Mucosa of rectum (tissue), 2 donors: ENCODE measurements around the gene PYM1.
"Not testable (repeated sequence)": the region's sequence is repeated elsewhere in the genome, so short reads cannot be mapped to it uniquely, and the experiment has no call there.

ENCODE experiments used
- H3K27ac ChIP-seq, 2 donors: one replicate each; pipeline ENCODE4 v1.7.0; 2013; ENCODE audit warnings: inconsistent platforms in 2 of 2, low read depth in 2 of 2, low read length in 2 of 2
- H3K27me3 ChIP-seq, 2 donors: one replicate each; pipeline ENCODE4 v1.7.0; 2013; ENCODE audit warnings: low read length in 2 of 2; ENCODE audit not compliant: control insufficient read depth in 2 of 2, insufficient read depth in 2 of 2
- H3K36me3 ChIP-seq, 2 donors: one replicate each; pipeline ENCODE4 v1.7.0; 2013; ENCODE audit warnings: low read length in 2 of 2; ENCODE audit not compliant: control insufficient read depth in 2 of 2, insufficient read depth in 2 of 2
- H3K4me1 ChIP-seq, 2 donors: one replicate each; pipeline ENCODE4 v1.7.0; 2013; ENCODE audit warnings: low read length in 2 of 2, mild to moderate bottlenecking in 1 of 2; ENCODE audit not compliant: control insufficient read depth in 2 of 2, insufficient read depth in 2 of 2
- H3K4me3 ChIP-seq, 2 donors: one replicate each; pipeline ENCODE4 v1.7.0; 2013; ENCODE audit warnings: low read length in 2 of 2
- H3K9ac ChIP-seq, 2 donors: one replicate each; pipeline ENCODE4 v1.7.0; 2013; ENCODE audit warnings: low read length in 2 of 2, low read depth in 1 of 2, mild to moderate bottlenecking in 1 of 2
- H3K9me3 ChIP-seq, 2 donors: one replicate each; pipeline ENCODE4 v1.7.0; 2013; ENCODE audit warnings: low read length in 2 of 2; ENCODE audit not compliant: control insufficient read depth in 2 of 2
- donor health status: healthy.
- donor health status: Normal muscosa, but diverticular disease.

Gene PYM1

GRCh38 chr12:55877824-55878223, 49.9 kb downstream of the PYM1 start:
- no peaks in the 10 kb centered on the region for H3K27me3 ChIP-seq
- H3K9me3 ChIP-seq = no peaks in the 10 kb centered on the region

DNA sequence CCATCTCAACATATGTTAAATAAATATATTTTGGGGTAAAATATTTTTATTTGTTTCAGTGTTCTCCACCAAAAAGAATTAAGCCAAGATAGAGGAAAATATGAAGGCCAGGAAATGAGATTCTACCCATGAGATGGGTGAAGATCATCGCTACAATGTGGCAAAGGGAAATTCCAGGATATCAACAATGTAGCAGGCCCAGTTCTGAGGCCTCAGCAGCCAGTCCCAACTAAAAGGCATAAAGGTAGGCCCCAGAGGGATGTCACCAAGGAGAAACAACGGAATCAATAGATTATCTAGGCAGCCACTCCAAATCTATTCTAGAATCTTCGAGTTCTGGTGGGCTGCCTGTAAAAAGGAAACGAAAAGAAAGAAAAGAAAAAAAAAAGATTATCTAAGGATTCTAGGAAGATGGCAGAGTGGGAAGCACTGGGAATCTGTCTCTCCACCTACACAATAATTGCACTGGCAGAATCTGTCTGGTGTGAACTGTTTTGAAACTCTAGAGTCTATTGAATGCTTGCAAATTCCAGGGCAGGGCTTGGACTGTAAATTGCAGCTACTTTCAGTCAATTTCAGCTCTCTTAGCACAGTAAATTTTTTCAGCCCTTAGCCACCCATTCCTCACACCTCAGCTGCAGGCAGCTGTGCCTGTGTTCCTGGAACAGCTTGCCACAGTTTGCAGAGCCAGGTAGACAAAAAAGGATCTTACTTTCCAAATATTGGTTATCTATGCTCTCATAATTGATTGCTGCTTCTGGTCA, 51.8 kb downstream of the PYM1 start:
- no peak overlapping the region for H3K27ac ChIP-seq
- no peak overlapping the region for H3K9ac ChIP-seq
- no peak overlapping the region for H3K4me3 ChIP-seq
- H3K4me1 ChIP-seq = peaks cover 0 to under 1% of the 10 kb centered on the region in 2 donors
- no peaks in the 10 kb centered on the region for H3K27me3 ChIP-seq
- H3K9me3 ChIP-seq = no peaks in the 10 kb centered on the region
- H3K36me3 ChIP-seq = no peaks in the 10 kb centered on the region

More at GRCh38 chr12:55877824-55878223, 49.9 kb downstream of the PYM1 start:
- Histone ChIP-seq H3K9ac (no peak overlapping the region), H3K27ac (no peak overlapping the region), H3K4me1 (peaks cover 0 to 3% of the 10 kb centered on the region in 2 donors), H3K36me3 (no peaks in the 10 kb centered on the region), H3K4me3 (no peak overlapping the region)

DNA sequence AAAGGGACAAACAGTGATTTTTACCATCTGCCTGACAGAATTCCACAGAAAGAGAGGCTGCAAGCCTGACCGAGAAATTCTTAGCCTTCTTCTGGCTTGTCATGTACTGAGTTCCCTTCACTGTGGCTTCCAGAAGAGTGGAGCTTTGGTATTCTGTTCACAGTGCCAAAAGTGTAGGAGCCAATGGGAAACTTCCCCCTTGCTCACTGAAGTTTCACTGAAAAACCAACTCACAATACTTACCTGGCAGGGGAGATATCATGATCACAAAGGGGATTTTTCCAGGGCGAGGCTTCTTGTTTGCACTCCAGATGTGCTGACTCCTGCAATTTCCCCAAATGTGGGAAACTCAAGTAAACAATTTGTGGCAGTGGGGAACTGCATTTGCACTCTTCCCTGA, 53.3 kb downstream of the PYM1 start:
- Histone ChIP-seq H3K27ac (no peak overlapping the region), H3K9me3 (no peaks in the 10 kb centered on the region)

DNA sequence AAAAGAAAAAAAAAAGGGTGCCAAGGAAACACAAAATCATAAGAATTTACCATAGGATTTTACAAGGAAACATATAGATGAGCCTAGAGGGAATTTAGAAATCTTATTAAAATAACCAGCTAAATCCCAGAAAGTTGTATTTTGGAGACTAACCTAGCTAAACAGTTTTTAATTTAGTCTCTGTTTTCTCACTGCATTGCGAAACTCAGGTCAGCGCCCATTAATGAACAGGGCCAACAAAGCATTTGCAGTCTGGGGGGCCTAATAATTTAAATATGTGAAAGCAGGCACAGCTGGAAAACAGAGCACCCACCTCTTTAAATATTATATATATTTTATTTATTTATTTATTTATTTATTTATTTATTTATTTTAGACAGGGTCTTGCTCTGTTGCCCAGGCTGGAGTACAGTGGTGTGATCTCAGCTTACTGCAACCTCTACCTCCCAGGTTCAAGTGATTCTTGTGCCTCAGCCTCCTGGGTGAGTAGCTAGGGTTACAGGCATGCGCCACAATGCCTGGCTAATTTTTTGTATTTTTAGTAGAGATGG, 61.2 kb downstream of the PYM1 start:
- H3K9me3 ChIP-seq, H3K36me3 ChIP-seq, H3K27ac ChIP-seq, H3K27me3 ChIP-seq, H3K4me1 ChIP-seq, H3K4me3 ChIP-seq, H3K9ac ChIP-seq: not testable (repeated sequence)

More for the DNA sequence above, 53.3 kb downstream of the PYM1 start:
- Histone ChIP-seq H3K36me3 (no peaks in the 10 kb centered on the region), H3K4me1 (no peaks in the 10 kb centered on the region), H3K27me3 (no peaks in the 10 kb centered on the region), H3K4me3 (no peak overlapping the region), H3K9ac (no peak overlapping the region)

- Histone ChIP-seq H3K9ac (no peak overlapping the region), H3K36me3 (no peaks in the 10 kb centered on the region), H3K4me3 (no peak overlapping the region), H3K4me1 (no peaks in the 10 kb centered on the region), H3K9me3 (no peaks in the 10 kb centered on the region), H3K27me3 (no peaks in the 10 kb centered on the region), H3K27ac (no peak overlapping the region)
Measured at GRCh38 chr12:55865327-55865726, 62.4 kb downstream of the PYM1 start.

GRCh38 chr12:55862931-55863330, 64.8 kb downstream of the PYM1 start:
- not testable (repeated sequence) for H3K4me3 ChIP-seq, H3K36me3 ChIP-seq, H3K4me1 ChIP-seq, H3K9me3 ChIP-seq, H3K27ac ChIP-seq, H3K27me3 ChIP-seq, H3K9ac ChIP-seq

GRCh38 chr12:55862286-55862685, 65.4 kb downstream of the PYM1 start:
- Histone ChIP-seq H3K36me3 (no peaks in the 10 kb centered on the region), H3K9ac (no peak overlapping the region), H3K9me3 (no peaks in the 10 kb centered on the region), H3K4me1 (no peaks in the 10 kb centered on the region), H3K4me3 (no peak overlapping the region), H3K27me3 (no peaks in the 10 kb centered on the region), H3K27ac (no peak overlapping the region)

DNA sequence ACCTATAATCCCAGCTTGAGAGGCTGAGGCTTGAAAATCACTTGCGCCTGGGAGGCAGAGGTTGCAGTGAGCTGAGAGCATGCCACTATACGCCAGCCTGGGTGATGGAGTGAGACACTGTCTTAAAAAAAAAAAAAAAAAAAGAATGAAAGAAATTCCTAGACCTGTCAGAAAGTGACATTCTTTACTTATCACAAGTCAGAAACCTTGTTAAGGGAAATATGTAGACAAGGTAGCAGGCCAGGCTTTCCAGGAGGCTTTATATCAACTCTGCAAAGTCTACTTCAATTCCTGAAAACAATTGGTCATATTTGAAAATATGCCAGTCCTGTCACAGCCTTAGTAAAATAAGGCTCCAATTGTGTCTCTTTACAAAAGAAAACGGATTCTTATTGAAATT, 65.8 kb downstream of the PYM1 start:
- no peak overlapping the region for H3K27ac ChIP-seq
- no peak overlapping the region for H3K4me3 ChIP-seq
- no peaks in the 10 kb centered on the region for H3K27me3 ChIP-seq
- no peaks in the 10 kb centered on the region for H3K36me3 ChIP-seq
- H3K9me3 ChIP-seq = no peaks in the 10 kb centered on the region
- H3K4me1 ChIP-seq = no peaks in the 10 kb centered on the region
- no peak overlapping the region for H3K9ac ChIP-seq

DNA sequence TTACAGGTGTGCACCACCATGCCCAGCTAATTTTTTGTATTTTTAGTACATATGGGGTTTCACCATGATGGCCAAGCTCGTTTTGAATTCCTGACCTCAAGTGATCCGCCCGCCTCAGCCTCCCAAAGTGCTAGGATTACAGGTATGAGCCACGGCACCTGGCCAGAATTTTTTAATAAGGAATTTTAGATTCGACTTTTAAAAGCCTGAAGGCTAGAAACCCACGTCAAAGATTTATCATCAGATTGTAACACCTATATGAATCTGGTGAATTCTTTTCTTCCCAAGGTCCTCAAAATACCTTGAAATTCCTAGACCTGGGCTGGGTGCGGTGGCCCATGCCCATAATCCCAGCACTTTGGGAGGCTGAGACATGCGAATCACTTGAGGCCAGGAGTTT, 66.3 kb downstream of the PYM1 start:
- no peaks in the 10 kb centered on the region for H3K4me1 ChIP-seq
- H3K36me3 ChIP-seq = no peaks in the 10 kb centered on the region
- H3K27ac ChIP-seq = no peak overlapping the region
- no peak overlapping the region for H3K4me3 ChIP-seq
- no peak overlapping the region for H3K9ac ChIP-seq
- H3K27me3 ChIP-seq = no peaks in the 10 kb centered on the region
- no peaks in the 10 kb centered on the region for H3K9me3 ChIP-seq

GRCh38 chr12:55852740-55853139, 75.0 kb downstream of the PYM1 start:
- Histone ChIP-seq H3K4me3 (no peak overlapping the region), H3K4me1 (peaks cover 0 to 3% of the 10 kb centered on the region in 2 donors), H3K9me3 (no peaks in the 10 kb centered on the region), H3K27me3 (peaks cover 3 to 4% of the 10 kb centered on the region in 2 donors), H3K36me3 (no peaks in the 10 kb centered on the region), H3K9ac (peak overlapping the region in 1 of 2 donors; percentile 2), H3K27ac (no peak overlapping the region)
